GM15510 (cell line): ENCODE data around the gene TTC28.

Experiments
- POLR2A ChIP-seq: IDR thresholded peaks from 3 replicates; pipeline ENCODE4 v1.6.1; 2011; ENCODE audit warnings: borderline replicate concordance; ENCODE audit not compliant: insufficient read length; ENCODE audit errors: extremely low read depth

TTC28 gene

GRCh38 chr22:28103596-28103995, 576.0 kb downstream of the TTC28 start:
- no peak for TF ChIP-seq POLR2A

- TF ChIP-seq POLR2A, result no peak
These were observed 577.4 kb downstream of the TTC28 start for GRCh38 chr22:28102151-28102812.

- no peak for TF ChIP-seq POLR2A
These were observed 582.0 kb downstream of the TTC28 start for GRCh38 chr22:28097627-28098026.

DNA sequence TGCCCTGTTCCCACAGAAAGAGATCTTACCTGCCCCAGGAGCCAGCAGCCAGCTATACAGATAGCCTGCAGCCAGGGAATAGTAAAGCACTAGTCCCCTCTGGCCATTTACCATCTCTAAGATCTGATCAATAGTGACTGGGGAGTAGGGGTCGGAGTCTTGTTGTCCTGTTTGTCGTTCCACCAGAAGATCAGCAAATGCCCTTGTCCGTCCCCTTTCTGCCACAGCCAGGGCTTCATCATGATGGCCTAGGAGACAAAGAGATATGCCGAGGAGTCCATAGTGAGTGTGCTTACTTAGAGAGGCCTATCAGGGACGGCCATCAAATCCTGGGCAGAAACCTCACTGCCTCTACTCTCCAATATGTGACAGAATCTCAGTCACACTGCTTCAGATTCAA, 583.5 kb downstream of the TTC28 start:
- no peak for TF ChIP-seq POLR2A

- no peak for TF ChIP-seq POLR2A
These were observed 584.1 kb downstream of the TTC28 start for GRCh38 chr22:28095316-28096095.

DNA sequence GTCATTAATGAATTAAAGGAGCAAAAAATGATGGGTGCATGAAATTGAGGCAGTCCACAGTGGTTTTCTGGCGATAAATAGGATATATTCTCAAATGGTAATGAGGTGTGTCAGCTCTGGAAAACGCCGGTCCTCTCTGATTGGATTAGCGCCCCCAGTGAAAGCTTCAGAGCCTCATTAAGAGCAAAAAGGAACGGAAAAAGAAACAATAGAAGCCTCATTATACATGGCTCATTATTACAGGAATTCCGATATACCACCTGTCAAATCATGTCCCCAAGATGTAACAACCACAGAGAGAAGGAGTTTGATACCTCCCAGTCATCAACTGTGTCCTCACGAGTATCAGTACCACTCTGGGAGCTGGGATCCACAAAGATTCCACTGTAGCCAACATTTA, 584.9 kb downstream of the TTC28 start:
- no peak for TF ChIP-seq POLR2A

- no peak for TF ChIP-seq POLR2A
These were observed 585.9 kb downstream of the TTC28 start for GRCh38 chr22:28093711-28094110.

DNA sequence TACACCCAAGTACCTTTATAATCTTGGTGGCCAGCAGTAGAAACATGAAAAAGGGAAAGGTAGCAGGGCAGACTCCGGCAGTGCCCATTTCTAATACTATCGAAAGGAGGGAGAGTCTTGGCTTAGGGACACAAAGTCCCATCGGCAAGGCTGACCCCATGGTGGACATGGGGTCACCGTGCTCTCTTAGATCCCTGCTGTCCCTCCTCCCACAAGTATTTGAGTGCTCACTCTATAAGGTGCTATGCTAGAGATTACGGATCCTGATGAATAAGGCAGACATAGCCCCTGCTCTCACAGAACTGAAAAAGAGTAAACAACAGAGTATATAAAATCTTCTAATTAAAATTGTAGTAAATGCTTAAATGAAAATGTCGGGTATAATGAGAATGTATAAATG, 588.2 kb downstream of the TTC28 start:
- no peak for TF ChIP-seq POLR2A

GRCh38 chr22:28077166-28077565, 602.5 kb downstream of the TTC28 start:
- TF ChIP-seq POLR2A, result no peak

DNA sequence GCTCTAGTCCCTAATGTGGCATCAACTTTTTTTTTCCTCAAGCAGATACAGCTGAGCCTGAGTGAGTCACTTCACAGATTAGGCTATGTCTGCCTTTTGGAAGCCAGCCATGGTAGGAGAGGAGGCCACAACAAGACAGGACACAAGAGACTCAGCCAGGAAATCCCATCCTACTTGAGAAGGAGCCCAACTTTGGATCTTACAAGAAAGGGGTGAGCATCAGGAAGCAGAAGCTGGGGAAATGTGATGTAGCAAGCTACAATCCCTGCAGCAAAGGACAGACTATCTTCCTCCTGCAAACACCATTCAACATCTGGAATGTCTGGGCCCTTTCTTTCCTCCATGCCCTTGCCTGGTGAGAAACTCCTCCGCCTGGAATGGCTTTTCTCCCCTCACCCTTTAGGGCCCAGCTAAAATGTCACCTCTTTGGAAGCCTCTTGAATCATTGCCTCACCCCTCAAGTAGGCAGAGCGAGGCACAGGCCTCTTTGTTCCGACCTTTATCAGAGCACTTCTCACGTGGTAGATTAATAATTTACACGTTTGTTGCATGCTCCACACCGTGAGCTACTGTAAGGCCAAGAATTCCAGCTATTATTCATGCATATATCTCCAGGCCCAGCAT, 604.2 kb downstream of the TTC28 start:
- no peak for TF ChIP-seq POLR2A

DNA sequence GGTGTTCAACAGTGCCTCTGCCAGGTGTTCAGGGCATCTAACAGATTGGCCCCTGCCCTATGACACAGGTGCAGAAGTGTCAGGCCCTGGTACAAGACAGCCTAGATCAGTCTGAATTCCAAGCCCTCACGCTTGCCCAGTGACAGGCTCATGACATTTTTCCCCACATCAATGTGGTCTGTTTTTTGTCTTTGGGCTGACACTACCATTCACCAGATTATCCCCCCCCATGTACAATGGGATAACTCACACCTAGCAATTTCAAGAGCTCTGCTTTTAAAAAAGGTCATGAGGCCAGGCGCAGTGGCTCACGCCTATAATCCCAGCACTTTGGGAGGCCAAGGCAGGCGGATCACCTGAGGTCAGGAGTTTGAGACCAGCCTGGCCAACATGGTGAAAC, 605.1 kb downstream of the TTC28 start:
- TF ChIP-seq POLR2A, result no peak

DNA sequence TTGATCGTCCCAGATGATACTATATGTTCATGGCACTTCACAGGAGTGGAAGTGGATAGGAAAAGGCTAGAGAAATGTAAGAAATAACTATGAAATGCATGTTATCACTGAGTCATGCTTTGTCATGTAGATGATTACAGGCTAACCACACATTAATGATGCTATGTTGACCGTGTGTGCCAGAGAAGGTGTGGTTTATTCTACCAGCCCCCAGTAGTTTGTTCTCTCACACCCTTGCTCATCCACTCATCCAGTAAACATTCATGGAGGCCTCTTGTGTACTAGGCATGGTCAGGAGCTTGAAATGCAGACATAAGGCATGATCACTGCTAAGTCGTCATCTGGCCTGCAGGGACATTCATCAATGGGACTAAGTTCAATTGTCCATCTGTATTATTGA, 607.6 kb downstream of the TTC28 start:
- TF ChIP-seq POLR2A, result no peak

DNA sequence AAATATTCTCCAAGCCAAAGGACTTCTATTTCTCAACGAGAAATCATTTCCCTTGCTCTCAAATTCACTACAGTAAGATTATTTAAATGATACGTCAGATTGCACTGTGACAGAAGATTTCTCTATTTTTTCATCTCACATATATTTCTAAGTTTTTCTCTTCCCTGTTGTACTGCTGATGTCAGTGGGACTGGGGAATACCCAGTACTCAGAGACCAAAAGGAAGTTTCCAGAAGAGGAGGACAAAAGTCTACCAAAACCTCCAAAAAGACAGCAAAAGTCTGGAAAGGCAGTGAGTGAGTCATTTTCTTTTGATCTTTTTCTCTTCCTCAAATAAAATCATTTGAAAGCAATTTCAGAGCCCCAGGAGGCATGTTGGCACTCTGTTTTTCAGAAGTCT, 610.8 kb downstream of the TTC28 start:
- no peak for TF ChIP-seq POLR2A

DNA sequence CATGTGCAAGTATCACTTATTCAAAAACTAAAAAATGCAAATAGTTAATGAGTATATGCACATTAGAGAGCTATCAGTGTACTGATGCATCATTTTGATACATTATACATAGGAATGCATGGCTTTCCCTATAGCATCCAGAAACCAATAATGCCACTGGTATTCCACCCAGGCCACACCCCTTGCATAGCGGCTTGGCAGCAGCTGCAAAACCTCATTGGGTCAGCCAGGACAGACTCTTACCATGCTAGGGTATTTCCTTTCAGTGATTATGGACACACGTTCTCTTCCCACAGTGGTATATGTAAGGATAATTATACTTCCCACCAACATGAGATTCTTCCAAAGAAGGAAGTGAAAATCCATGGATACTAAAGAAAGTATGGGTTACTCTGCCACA, 614.7 kb downstream of the TTC28 start:
- TF ChIP-seq POLR2A, result no peak

DNA sequence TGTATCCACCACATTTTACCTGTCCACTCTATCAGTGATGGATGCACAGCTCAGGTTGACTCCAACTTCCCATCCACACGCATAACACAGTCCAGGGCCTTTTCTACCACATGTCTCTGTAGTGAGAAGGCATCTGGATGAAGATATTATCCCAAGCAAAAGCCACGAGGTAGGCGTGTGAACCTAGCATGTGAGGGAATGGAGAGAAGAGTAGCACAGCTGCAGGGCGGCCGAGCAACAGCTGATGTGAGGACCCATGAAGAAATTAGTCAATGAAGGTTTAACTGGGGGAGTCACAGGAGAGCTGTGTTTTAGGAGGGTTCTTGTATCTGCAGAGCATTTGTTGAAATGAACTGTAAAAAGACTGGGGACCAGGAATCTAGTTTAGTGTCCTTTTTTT, 616.0 kb downstream of the TTC28 start:
- no peak for TF ChIP-seq POLR2A

- TF ChIP-seq POLR2A, result no peak
These were observed 621.6 kb downstream of the TTC28 start for GRCh38 chr22:28058036-28058435.
